ENCODE measurements around the gene RALGAPA1. TPM values are rescaled to one million over a fixed set of nuclear protein-coding genes. Genes with fewer than 3 reads are reported as not detected.
A peak's percentile ranks its signal among the peaks of the same experiment; 100 is the strongest.

Gene RALGAPA1
- total and polyA plus RNA-seq, 2 donors from 2014 or later: 13.3 to 78.7 TPM

DNA sequence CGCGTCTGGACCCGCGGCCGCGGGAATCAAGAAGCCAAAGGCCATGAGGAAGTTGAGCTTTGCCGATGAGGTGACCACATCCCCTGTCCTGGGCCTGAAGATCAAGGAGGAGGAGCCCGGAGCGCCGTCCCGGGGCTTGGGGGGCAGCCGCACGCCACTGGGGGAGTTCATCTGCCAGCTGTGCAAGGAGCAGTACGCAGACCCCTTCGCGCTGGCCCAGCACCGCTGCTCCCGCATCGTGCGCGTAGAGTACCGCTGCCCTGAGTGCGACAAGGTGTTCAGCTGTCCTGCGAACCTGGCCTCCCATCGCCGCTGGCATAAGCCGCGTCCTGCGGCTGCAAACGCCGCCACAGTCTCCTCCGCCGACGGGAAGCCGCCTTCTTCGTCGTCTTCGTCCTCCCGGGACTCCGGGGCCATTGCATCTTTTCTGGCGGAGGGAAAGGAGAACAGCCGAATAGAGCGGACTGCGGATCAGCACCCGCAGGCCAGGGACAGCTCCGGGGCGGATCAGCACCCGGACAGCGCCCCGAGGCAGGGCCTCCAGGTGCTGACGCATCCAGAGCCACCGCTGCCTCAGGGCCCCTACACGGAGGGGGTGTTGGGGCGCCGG is 274.1 kb downstream of the RALGAPA1 start:
- Histone ChIP-seq H3K27ac (ENCODE audit: low read depth in 2 of 2, low read length in 2 of 2) (no peak overlapping the region), H3K27me3 (ENCODE audit: control insufficient read depth, insufficient read depth, low read length) (peaks cover 29% of the 10 kb centered on the region), H3K36me3 (ENCODE audit: control insufficient read depth in 2 of 3, insufficient read depth in 3 of 3, low read length in 3 of 3) (no peaks in the 10 kb centered on the region), H3K9me3 (ENCODE audit: control insufficient read depth in 2 of 3, insufficient read depth in 1 of 3, low read length in 3 of 3) (no peaks in the 10 kb centered on the region), H3K4me3 (ENCODE audit: low read length in 3 of 3) (no peak overlapping the region), H3K4me1 (ENCODE audit: control insufficient read depth in 2 of 3, insufficient read depth in 2 of 3, low read depth in 1 of 3, low read length in 3 of 3) (peaks cover 0 to 15% (median 7%) of the 10 kb centered on the region in 3 donors), H3K9ac (ENCODE audit: low read length in 3 of 3) (no peak overlapping the region)
- FAIRE-seq: no peak
- DNase-seq: peak; percentile 79 to 88 (median 87)
- TF ChIP-seq, protein P1, sequence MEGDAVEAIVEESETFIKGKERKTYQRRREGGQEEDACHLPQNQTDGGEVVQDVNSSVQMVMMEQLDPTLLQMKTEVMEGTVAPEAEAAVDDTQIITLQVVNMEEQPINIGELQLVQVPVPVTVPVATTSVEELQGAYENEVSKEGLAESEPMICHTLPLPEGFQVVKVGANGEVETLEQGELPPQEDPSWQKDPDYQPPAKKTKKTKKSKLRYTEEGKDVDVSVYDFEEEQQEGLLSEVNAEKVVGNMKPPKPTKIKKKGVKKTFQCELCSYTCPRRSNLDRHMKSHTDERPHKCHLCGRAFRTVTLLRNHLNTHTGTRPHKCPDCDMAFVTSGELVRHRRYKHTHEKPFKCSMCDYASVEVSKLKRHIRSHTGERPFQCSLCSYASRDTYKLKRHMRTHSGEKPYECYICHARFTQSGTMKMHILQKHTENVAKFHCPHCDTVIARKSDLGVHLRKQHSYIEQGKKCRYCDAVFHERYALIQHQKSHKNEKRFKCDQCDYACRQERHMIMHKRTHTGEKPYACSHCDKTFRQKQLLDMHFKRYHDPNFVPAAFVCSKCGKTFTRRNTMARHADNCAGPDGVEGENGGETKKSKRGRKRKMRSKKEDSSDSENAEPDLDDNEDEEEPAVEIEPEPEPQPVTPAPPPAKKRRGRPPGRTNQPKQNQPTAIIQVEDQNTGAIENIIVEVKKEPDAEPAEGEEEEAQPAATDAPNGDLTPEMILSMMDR (IDR thresholded peaks at IDR 0.05; ENCODE audit: borderline replicate concordance, extremely low read depth, insufficient read depth): no peak
- intact Hi-C loops (cut with DNase I): no loop called here

DNA sequence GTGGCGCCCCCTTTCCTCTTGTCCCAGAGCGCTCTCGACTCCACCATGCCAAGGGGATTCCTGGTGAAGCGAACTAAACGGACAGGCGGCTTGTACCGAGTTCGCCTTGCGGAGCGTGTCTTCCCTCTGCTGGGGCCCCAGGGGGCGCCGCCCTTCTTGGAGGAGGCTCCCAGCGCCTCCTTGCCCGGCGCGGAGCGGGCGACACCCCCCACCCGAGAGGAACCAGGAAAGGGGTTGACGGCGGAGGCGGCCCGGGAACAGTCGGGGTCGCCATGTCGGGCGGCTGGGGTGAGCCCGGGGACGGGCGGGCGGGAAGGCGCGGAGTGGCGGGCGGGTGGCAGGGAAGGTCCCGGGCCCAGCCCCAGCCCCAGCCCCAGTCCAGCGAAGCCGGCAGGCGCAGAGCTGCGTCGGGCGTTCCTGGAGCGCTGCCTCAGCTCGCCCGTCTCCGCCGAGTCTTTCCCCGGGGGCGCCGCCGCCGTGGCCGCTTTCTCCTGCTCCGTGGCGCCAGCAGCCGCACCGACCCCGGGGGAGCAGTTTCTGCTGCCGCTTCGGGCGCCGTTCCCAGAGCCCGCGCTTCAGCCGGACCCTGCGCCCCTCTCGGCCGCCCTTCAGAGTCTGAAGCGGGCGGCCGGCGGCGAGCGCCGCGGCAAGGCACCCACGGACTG is 274.8 kb downstream of the RALGAPA1 start:
- H3K27ac ChIP-seq (ENCODE audit: low read depth in 2 of 2, low read length in 2 of 2): no peak overlapping the region
- DNase-seq: peak in 1 of 5 donors; percentile 72
- H3K36me3 ChIP-seq (ENCODE audit: control insufficient read depth in 2 of 3, insufficient read depth in 3 of 3, low read length in 3 of 3): no peaks in the 10 kb centered on the region
- H3K4me1 ChIP-seq (ENCODE audit: control insufficient read depth in 2 of 3, insufficient read depth in 2 of 3, low read depth in 1 of 3, low read length in 3 of 3): peaks cover 0 to 15% (median 7%) of the 10 kb centered on the region in 3 donors
- TF ChIP-seq, protein P1 (IDR thresholded peaks at IDR 0.05; ENCODE audit: borderline replicate concordance, extremely low read depth, insufficient read depth): no peak
- no peak for FAIRE-seq
- no peak overlapping the region for H3K9ac ChIP-seq (ENCODE audit: low read length in 3 of 3)
- no peaks in the 10 kb centered on the region for H3K9me3 ChIP-seq (ENCODE audit: control insufficient read depth in 2 of 3, insufficient read depth in 1 of 3, low read length in 3 of 3)
- intact Hi-C loops (cut with DNase I): no loop called here
- peaks cover 29% of the 10 kb centered on the region for H3K27me3 ChIP-seq (ENCODE audit: control insufficient read depth, insufficient read depth, low read length)
- peak overlapping the region in 1 of 3 donors; percentile 52 for H3K4me3 ChIP-seq (ENCODE audit: low read length in 3 of 3)

DNA sequence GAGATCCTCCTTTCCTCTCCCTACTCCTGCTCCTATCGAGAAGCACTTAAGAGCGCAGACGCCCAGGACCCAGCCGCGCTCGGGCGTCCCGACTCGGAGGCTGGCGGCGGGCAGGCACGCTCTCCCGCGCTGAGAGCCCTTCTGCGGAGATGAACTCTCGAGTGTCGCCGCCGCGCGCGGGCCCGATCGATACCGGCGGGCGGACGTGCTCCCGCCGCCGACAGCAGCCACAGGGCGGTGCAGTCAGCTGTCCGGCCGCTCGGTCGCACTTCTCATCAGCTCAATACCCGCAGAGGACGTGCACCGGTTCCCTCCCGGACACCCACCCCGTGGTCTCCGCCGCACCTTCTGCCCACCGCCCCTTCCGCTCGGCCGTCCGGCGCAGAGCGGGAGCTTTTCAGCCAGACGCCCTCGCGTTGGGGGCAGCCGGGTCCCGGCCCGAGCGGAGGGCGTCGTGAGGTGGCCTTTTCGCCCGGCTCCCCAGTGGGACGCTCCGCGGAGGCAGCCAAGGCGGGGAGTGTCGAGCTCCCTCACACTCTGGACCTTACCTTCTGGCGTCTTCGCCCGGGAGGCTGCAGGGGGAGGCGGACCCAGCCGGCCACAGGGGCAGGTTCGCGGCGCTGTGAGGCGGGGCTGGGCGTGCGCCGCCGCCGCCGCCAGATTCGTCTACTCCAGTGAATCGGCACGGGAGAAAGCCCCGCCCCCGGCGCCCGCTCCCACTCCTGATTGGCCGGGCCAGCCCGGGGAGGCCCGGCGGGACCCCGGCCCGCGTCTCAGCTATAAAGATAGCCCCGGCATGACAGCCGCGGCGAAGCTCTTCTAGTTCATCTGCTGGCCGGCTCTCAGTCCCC is 275.5 kb downstream of the RALGAPA1 start, which contains the start of gene INSM2:
INSM2 (plus strand) TSS at position 808 of the 851 bp plus-strand sequence. CDS start 89 bp downstream, outside the sequence.
- no peak within 1 kb of the TSS for H3K27ac ChIP-seq (ENCODE audit: low read depth in 2 of 2, low read length in 2 of 2)
- H3K4me3 ChIP-seq (ENCODE audit: low read length in 3 of 3): peak within 1 kb of the TSS in 2 of 3 donors; percentile 25 to 52
- H3K9me3 ChIP-seq (ENCODE audit: control insufficient read depth in 2 of 3, insufficient read depth in 1 of 3, low read length in 3 of 3): no peaks in the 10 kb centered on the region
- H3K4me1 ChIP-seq (ENCODE audit: control insufficient read depth in 2 of 3, insufficient read depth in 2 of 3, low read depth in 1 of 3, low read length in 3 of 3): peaks cover 0 to 15% (median 7%) of the 10 kb centered on the region in 3 donors
- H3K9ac ChIP-seq (ENCODE audit: low read length in 3 of 3): no peak within 1 kb of the TSS
- intact Hi-C loops (cut with DNase I): no loop called here
- FAIRE-seq (no peak), DNase-seq (peak; percentile 76 to 87 (median 79))
- TF ChIP-seq, protein P1 (IDR thresholded peaks at IDR 0.05; ENCODE audit: borderline replicate concordance, extremely low read depth, insufficient read depth): no peak
- H3K27me3 ChIP-seq (ENCODE audit: control insufficient read depth, insufficient read depth, low read length): peaks cover 29% of the 10 kb centered on the region
- H3K36me3 ChIP-seq (ENCODE audit: control insufficient read depth in 2 of 3, insufficient read depth in 3 of 3, low read length in 3 of 3): no peaks in the 10 kb centered on the region
